Epithelial cell of esophagus (primary cell): ENCODE data around the gene MAMDC2.

Experiments used
- DNase-seq: peaks from one replicate; pipeline ENCODE4 v3.0.0; 2010; ENCODE audit warnings: low read depth
- H3K4me3 ChIP-seq: 2 replicates; pipeline ENCODE4 v1.5.1; 2011; ENCODE audit warnings: mild to moderate bottlenecking, low read length, control low read depth
- CTCF ChIP-seq: IDR thresholded peaks from 2 replicates; pipeline ENCODE4 v1.5.1; 2011; ENCODE audit warnings: low read depth, mild to moderate bottlenecking, low read length, control low read depth, inconsistent platforms; ENCODE audit not compliant: insufficient read depth; ENCODE audit errors: missing control alignments

Gene MAMDC2

DNA sequence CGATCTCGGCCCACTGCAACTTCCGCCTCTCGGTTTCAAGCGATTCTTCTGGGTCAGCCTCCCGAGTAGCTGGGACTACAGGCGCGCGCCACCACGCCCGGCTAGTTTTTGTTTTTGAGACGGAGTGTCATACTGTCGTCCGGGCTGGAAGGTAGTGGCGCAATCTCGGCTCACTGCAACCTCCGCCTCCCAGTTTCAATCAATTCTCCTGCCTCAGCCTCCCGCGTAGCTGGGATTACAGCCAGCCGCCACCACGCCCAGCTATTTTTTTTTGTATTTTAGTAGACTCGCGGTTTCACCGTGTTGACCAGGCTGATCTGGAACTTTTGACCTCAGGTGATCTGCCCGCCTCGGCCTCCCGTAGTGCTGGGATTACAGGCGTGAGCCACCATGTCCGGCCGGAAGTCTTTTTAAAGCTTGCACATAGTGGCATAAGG is 216.4 kb downstream of the MAMDC2 start:
- DNase-seq: no peak
- peak overlapping the region; percentile 92 for H3K4me3 ChIP-seq
- no peak for TF ChIP-seq CTCF

GRCh38 chr9:70260606-70261005 is 217.0 kb downstream of the MAMDC2 start:
- no peak for DNase-seq
- no peak for TF ChIP-seq CTCF
- H3K4me3 ChIP-seq: peak overlapping the region; percentile 92

GRCh38 chr9:70261131-70261870 is 217.7 kb downstream of the MAMDC2 start:
- no peak for TF ChIP-seq CTCF
- H3K4me3 ChIP-seq: no peak overlapping the region
- peak; percentile 71 for DNase-seq

GRCh38 chr9:70262366-70262765 is 218.7 kb downstream of the MAMDC2 start:
- no peak overlapping the region for H3K4me3 ChIP-seq
- no peak for DNase-seq
- TF ChIP-seq CTCF: no peak

- H3K4me3 ChIP-seq: no peak overlapping the region
- DNase-seq: peak; percentile 34
- no peak for TF ChIP-seq CTCF
Observed at GRCh38 chr9:70262948-70263347, 219.3 kb downstream of the MAMDC2 start.

- H3K4me3 ChIP-seq: no peak overlapping the region
- DNase-seq: peak; percentile 43
- TF ChIP-seq CTCF: no peak
Observed at GRCh38 chr9:70263421-70263820, 219.8 kb downstream of the MAMDC2 start.
